Gastroesophageal sphincter (tissue), 4 donors: Measurements from ENCODE around the gene TUBA3D. TPM values are rescaled to one million over a fixed set of nuclear protein-coding genes. Genes with fewer than 3 reads are reported as not detected.
"Not testable (repeated sequence)": the region's sequence is repeated elsewhere in the genome, so short reads cannot be mapped to it uniquely, and the experiment has no call there.

Source experiments
- ATAC-seq: fragments of 150-250 bp; one replicate; pipeline ENCODE4 v1.9.1; 2016; ENCODE audit warnings: mild to moderate bottlenecking, moderate library complexity
- H3K27ac ChIP-seq, 4 donors: fragments of 200-600 bp; sonication (generic) in 3 of 4; 1 replicate in 3 of 4; 2 replicates in 1 of 4; pipeline ENCODE4 v1.5.1; 2016 to 2019
- H3K27me3 ChIP-seq: fragments of 200-600 bp; sonication (generic); one replicate; pipeline ENCODE4 v1.5.1; 2019
- H3K36me3 ChIP-seq, 2 donors: fragments of 200-600 bp; sonication (generic); one replicate each; pipeline ENCODE4 v1.5.1; 2019; ENCODE audit warnings: control low read depth in 1 of 2
- H3K4me1 ChIP-seq, 3 donors: fragments of 200-600 bp; sonication (generic); 1 replicate in 2 of 3; 2 replicates in 1 of 3; pipeline ENCODE4 v1.5.1; 2016 to 2019; ENCODE audit warnings: control low read depth in 2 of 3
- H3K4me3 ChIP-seq, 2 donors: fragments of 200-600 bp; sonication (generic); one replicate each; pipeline ENCODE4 v1.5.1; 2019; ENCODE audit warnings: mild to moderate bottlenecking in 1 of 2, moderate library complexity in 1 of 2
- H3K9me3 ChIP-seq, 3 donors: fragments of 200-600 bp; sonication (generic); one replicate each; pipeline ENCODE4 v1.5.1; 2017 to 2019; ENCODE audit warnings: control low read depth in 2 of 3
- EP300 ChIP-seq: sonication (generic); formaldehyde crosslinking; IDR thresholded peaks from one replicate; pipeline ENCODE4 v1.6.1; 2017; ENCODE audit warnings: antibody characterized with exemption, mild to moderate bottlenecking
- POLR2A ChIP-seq, 2 donors: fragments of 450-650 bp; IDR thresholded peaks; one replicate each; pipeline ENCODE4 v1.6.1; 2017; ENCODE audit warnings: antibody characterized with exemption in 2 of 2, mild to moderate bottlenecking in 2 of 2, moderate library complexity in 1 of 2
- POLR2AphosphoS5 ChIP-seq: sonication (generic); formaldehyde crosslinking; IDR thresholded peaks from one replicate; pipeline ENCODE4 v1.6.1; 2017; ENCODE audit warnings: antibody characterized with exemption
- WGBS, 2 donors: methylation state at CpG; one replicate each; pipeline ENCODE4 v1.1.5; 2018; ENCODE audit warnings: low coverage in 1 of 2; 5-methylcytosine and 5-hydroxymethylcytosine counted together
- total RNA-seq, 4 donors: library from RNA; depleted of rRNA; stranded (reverse); fragments of >200 nt; gene quantifications; one replicate each; pipeline ENCODE4 v1.1.0, GENCODE V29; 2016
- TF ChIP-seq, protein P1 (sequence below), 4 experiments: fragments of 200-600 bp in 2 of 4; fragments of 450-650 bp in 2 of 4; sonication (generic) in 1 of 4; IDR thresholded peaks; one replicate each; pipeline ENCODE4 v1.5.1; 2017 to 2019; ENCODE audit warnings: antibody characterized with exemption in 4 of 4, mild to moderate bottlenecking in 2 of 4, moderate library complexity in 2 of 4

Gene TUBA3D
- total RNA-seq, 4 donors from 2014 or later, result not detected

- H3K27me3 ChIP-seq, H3K36me3 ChIP-seq, H3K9me3 ChIP-seq: not testable (repeated sequence)
- H3K4me1 ChIP-seq, result peaks cover 0 to 39% (median 16%) of the 10 kb centered on the region in 3 donors
- peak within 1 kb of the TSS; percentile 44 to 93 (median 88) for H3K27ac ChIP-seq
- peak; percentile 10 for ATAC-seq
- TF ChIP-seq, protein P1, sequence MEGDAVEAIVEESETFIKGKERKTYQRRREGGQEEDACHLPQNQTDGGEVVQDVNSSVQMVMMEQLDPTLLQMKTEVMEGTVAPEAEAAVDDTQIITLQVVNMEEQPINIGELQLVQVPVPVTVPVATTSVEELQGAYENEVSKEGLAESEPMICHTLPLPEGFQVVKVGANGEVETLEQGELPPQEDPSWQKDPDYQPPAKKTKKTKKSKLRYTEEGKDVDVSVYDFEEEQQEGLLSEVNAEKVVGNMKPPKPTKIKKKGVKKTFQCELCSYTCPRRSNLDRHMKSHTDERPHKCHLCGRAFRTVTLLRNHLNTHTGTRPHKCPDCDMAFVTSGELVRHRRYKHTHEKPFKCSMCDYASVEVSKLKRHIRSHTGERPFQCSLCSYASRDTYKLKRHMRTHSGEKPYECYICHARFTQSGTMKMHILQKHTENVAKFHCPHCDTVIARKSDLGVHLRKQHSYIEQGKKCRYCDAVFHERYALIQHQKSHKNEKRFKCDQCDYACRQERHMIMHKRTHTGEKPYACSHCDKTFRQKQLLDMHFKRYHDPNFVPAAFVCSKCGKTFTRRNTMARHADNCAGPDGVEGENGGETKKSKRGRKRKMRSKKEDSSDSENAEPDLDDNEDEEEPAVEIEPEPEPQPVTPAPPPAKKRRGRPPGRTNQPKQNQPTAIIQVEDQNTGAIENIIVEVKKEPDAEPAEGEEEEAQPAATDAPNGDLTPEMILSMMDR (IDR thresholded peaks at IDR 0.05), result peak in 1 of 4 experiments; percentile 53
- H3K4me3 ChIP-seq, result peak within 1 kb of the TSS; percentile 76 to 93
- WGBS, 2 donors, result no CpG with 5 or more reads among the region's 53 CpGs
These were observed 16.1 kb downstream of the TUBA3D start, which contains the start of gene MZT2A for GRCh38 chr2:131492015-131492417. Gene MZT2A (minus strand): TSS chr2:131492397. CDS start chr2:131492376, 21 bp downstream.

DNA sequence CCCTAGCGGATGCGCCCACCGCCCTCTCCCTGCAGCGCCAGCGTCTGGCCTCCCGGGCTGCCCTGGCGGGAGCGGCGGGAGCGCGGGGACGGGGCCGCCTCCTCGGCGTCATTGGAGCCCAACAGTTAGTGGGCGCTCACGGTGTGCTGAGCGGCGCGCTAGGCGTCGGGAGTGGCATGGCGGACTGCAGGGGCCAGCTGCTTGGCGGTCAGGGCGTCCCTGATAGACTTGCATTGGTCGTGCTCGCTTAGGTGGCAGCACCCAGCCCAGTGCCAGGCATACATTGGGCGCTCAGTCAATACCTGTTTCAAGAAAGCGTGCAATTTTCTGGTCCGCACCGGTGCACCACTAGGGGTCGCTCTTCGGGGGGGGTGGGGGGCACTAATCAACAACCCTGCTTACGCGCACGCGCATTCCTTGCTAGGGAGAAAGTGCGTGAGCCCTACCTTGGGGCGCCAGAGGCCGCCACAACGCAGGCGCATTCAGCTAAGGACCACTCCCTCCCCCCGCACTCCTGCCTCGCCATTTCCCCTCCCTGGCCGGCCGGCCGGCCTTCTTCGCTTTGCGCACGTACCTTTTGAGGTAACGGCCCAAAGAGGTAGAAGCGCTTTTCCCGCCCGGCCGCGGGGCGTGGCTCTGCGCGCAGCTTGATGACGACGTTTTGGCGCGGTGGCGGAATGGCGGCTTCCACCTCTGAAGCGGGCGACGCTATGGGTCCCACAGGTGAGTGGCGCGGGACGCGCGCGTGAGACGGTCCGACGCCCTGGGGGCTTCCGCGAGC lies 16.7 kb downstream of the TUBA3D start:
- ATAC-seq, result peak; percentile 92
- peaks cover 0 to 4% of the 10 kb centered on the region in 2 donors for H3K36me3 ChIP-seq
- no peaks in the 10 kb centered on the region for H3K9me3 ChIP-seq
- H3K4me1 ChIP-seq, result peaks cover 0 to 39% (median 16%) of the 10 kb centered on the region in 3 donors
- peak overlapping the region; percentile 44 to 93 (median 88) for H3K27ac ChIP-seq
- H3K4me3 ChIP-seq, result peak overlapping the region; percentile 76 to 93
- TF ChIP-seq POLR2A (IDR thresholded peaks at IDR 0.05) (peak in 1 of 2 donors; percentile 13), EP300 (no peak), POLR2AphosphoS5 (peak; percentile 58)
- TF ChIP-seq, protein P1 (IDR thresholded peaks at IDR 0.05), result peak in 3 of 4 experiments; percentile 34 to 79 (median 62)
- no peaks in the 10 kb centered on the region for H3K27me3 ChIP-seq
- no CpG with 5 or more reads among the region's 79 CpGs for WGBS, 2 donors

- peaks cover 0 to 10% of the 10 kb centered on the region in 2 donors for H3K36me3 ChIP-seq
- peak overlapping the region; percentile 44 to 93 (median 88) for H3K27ac ChIP-seq
- no peaks in the 10 kb centered on the region for H3K9me3 ChIP-seq
- H3K27me3 ChIP-seq, result no peaks in the 10 kb centered on the region
- H3K4me3 ChIP-seq, result peak overlapping the region; percentile 76 to 93
- 0% methylated on average over 7 to 14 of the region's 40 CpGs for WGBS, 2 donors
- peaks cover 0 to 39% (median 16%) of the 10 kb centered on the region in 3 donors for H3K4me1 ChIP-seq
- ATAC-seq, result no peak
- TF ChIP-seq POLR2AphosphoS5 (no peak), EP300 (no peak), POLR2A (IDR thresholded peaks at IDR 0.05) (no peak)
- TF ChIP-seq, protein P1 (IDR thresholded peaks at IDR 0.05), result no peak
These were observed 17.5 kb downstream of the TUBA3D start for GRCh38 chr2:131493199-131493968.

DNA sequence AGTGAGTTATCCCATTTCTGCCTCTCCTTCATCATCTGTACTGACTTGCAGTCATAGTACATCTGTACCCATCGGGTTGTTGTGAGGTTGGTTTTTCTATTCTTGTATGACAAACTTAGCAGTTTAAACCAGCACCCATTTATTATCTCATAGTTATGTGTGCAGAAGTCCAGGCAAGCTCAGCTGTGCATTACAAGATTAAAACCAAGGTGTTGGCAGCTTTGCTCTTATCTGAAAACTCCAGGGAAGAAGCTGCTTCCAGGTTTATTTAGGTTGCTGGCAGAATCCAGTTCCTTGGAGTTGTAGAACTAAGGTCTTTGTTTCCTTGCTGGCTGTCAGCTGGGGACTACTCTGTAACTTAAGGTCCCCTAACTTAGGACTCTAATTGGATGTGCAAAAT lies 19.6 kb downstream of the TUBA3D start:
- not testable (repeated sequence) for H3K27ac ChIP-seq, ATAC-seq, H3K4me3 ChIP-seq, H3K27me3 ChIP-seq, H3K9me3 ChIP-seq
- Histone ChIP-seq H3K4me1 (peaks cover 0 to 32% (median 15%) of the 10 kb centered on the region in 3 donors), H3K36me3 (peaks cover 0 to 31% of the 10 kb centered on the region in 2 donors)
- 67 to 73% methylated on average over 1 of the region's 1 CpG for WGBS, 2 donors

DNA sequence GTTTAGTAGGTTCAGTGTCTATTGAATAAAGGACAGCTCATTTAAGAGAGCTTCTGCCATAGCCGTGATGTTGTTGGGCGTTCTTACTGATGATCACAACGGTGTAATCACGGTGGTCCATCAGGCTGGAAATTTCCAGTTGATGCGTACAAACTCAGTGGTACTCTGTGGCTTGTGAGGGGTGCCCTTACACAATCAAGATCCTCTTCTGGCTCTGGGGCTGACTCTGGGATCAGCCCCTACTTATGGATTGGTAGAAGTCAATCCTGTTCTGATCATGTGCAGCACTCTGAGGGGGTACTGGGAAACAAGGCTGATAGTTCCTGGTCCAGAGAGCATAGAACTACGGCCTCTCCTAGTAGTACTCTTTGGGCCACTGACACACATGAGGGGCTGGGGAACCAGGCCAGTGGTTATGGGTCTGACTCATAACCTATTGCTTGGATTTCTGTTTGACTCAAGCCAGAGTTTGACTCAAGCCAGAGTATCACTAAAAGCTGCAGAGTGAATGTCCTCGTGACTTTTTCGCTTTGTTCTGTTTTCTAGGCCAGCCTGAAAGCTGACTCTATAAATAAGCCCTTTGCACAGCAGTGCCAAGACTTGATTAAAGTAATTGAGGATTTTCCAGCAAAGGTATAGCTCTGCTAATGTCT lies 22.5 kb downstream of the TUBA3D start:
- not testable (repeated sequence) for H3K27ac ChIP-seq, H3K4me3 ChIP-seq, H3K27me3 ChIP-seq, H3K9me3 ChIP-seq, ATAC-seq
- H3K36me3 ChIP-seq, result peaks cover 0 to 61% of the 10 kb centered on the region in 2 donors
- H3K4me1 ChIP-seq, result peaks cover 0 to 20% (median 9%) of the 10 kb centered on the region in 3 donors
- 25 to 90% methylated on average over 2 of the region's 8 CpGs for WGBS, 2 donors

DNA sequence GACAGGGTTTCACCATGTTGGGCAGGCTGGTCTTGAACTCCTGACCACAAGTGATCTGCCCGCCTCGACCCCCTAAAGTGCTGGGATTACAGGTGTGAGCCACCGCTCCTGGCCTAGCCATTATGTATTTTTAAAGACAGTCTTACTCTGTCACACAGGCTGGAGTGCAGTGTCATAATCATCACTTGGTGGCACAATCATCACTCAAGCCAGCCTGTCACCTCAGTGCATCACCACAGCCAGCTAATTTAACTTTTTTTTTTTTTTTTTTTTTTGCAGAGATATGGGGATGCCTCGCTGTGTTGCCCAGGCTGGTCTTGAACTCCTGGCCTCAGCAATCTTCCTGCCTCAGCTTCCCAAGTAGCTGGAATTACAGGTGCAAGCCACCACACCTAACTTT lies 27.7 kb downstream of the TUBA3D start:
- WGBS, 2 donors, result 100% methylated on average over 2 of the region's 4 CpGs; no CpG with 5 or more reads in 1 of the 2 donors
- not testable (repeated sequence) for ATAC-seq

DNA sequence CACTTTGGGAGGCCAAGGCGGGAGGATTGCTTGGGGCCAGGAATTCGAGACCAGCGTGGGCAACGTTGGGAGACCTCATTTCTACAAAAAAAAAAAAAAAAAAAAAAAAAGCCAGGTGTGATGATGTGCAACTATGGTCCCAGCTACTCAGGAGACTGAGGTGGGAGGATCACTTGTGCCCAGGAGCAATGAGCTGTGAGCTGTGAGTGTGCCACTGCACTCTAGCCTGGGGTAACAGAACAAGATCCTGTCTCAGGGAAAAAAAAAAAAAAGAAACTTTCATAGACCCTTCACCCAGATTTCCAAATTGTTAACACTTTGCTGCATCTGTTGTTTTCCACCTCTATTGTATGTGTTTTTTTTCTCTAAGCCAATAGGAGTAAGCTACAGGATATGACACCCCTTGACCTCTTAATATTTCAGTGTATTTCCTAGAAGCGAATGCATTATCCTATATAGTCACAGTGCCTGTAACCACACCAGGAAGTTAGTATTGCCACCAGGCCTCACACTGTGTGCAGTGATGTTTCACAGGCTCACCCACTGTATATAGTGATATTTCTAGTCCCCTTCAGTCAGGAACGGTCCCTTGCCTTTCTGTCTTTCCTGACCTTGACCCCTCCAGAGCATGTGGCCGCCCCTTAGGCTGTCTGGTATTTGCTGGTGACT lies 28.3 kb downstream of the TUBA3D start:
- 60 to 74% methylated on average over 2 to 5 of the region's 7 CpGs for WGBS, 2 donors
- not testable (repeated sequence) for H3K27me3 ChIP-seq, ATAC-seq, H3K27ac ChIP-seq, H3K4me1 ChIP-seq, H3K4me3 ChIP-seq, H3K9me3 ChIP-seq
- H3K36me3 ChIP-seq, result peaks cover 0 to 100% of the 10 kb centered on the region in 2 donors

More for the DNA sequence above, 27.7 kb downstream of the TUBA3D start:
- not testable (repeated sequence) for H3K4me1 ChIP-seq, H3K4me3 ChIP-seq, H3K27ac ChIP-seq, H3K9me3 ChIP-seq, H3K27me3 ChIP-seq
- peaks cover 0 to 100% of the 10 kb centered on the region in 2 donors for H3K36me3 ChIP-seq
